ENCODE measurements around the gene PEX7. TPM values are rescaled to one million over a fixed set of nuclear protein-coding genes. Genes with fewer than 3 reads are reported as not detected.

The PEX7 gene
- total RNA-seq, 2 experiments from 2014 or later, result 2.0 to 3.4 TPM

- intact Hi-C loops (cut with DNase I, micrococcal nuclease), result no loop called here
- H3K27ac Mint-ChIP-seq, result no peak overlapping the region
- H3K9me3 Mint-ChIP-seq, result no peaks in the 10 kb centered on the region
- POLR2A ChIA-PET, result no interaction called here
- peaks cover 17% of the 10 kb centered on the region for H3K27me3 Mint-ChIP-seq
- H3K27me3 ChIP-seq (ENCODE audit: control insufficient read depth in 1 of 2, insufficient read depth in 2 of 2, low read length in 2 of 2), result peaks cover 0 to 7% of the 10 kb centered on the region in 2 experiments
- ATAC-seq (ENCODE audit: poor library complexity), result no peak
- H3K4me1 Mint-ChIP-seq (ENCODE audit: low read depth), result peaks cover 4% of the 10 kb centered on the region
- no peak overlapping the region for H3K27ac ChIP-seq (ENCODE audit: low read depth in 1 of 2, low read length in 2 of 2)
- no peaks in the 10 kb centered on the region for H3K9me3 ChIP-seq (ENCODE audit: control insufficient read depth in 1 of 2, insufficient read depth in 1 of 2, low read length in 2 of 2)
- no peak overlapping the region for H3K4me3 ChIP-seq (ENCODE audit: low read length)
- H3K36me3 Mint-ChIP-seq (ENCODE audit: low read depth), result peaks cover 55% of the 10 kb centered on the region
- no peak overlapping the region for H3K4me3 Mint-ChIP-seq
- DNase-seq, result no peak
- CTCF ChIA-PET, result no interaction called here
- H3K4me1 ChIP-seq (ENCODE audit: insufficient read depth, low read length), result no peaks in the 10 kb centered on the region
- TF ChIP-seq, protein P1, sequence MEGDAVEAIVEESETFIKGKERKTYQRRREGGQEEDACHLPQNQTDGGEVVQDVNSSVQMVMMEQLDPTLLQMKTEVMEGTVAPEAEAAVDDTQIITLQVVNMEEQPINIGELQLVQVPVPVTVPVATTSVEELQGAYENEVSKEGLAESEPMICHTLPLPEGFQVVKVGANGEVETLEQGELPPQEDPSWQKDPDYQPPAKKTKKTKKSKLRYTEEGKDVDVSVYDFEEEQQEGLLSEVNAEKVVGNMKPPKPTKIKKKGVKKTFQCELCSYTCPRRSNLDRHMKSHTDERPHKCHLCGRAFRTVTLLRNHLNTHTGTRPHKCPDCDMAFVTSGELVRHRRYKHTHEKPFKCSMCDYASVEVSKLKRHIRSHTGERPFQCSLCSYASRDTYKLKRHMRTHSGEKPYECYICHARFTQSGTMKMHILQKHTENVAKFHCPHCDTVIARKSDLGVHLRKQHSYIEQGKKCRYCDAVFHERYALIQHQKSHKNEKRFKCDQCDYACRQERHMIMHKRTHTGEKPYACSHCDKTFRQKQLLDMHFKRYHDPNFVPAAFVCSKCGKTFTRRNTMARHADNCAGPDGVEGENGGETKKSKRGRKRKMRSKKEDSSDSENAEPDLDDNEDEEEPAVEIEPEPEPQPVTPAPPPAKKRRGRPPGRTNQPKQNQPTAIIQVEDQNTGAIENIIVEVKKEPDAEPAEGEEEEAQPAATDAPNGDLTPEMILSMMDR (IDR thresholded peaks at IDR 0.05), result no peak
- H3K36me3 ChIP-seq (ENCODE audit: insufficient read depth, low read length), result peaks cover 5% of the 10 kb centered on the region
These were observed 92.6 kb downstream of the PEX7 start for GRCh38 chr6:136914947-136915346.

DNA sequence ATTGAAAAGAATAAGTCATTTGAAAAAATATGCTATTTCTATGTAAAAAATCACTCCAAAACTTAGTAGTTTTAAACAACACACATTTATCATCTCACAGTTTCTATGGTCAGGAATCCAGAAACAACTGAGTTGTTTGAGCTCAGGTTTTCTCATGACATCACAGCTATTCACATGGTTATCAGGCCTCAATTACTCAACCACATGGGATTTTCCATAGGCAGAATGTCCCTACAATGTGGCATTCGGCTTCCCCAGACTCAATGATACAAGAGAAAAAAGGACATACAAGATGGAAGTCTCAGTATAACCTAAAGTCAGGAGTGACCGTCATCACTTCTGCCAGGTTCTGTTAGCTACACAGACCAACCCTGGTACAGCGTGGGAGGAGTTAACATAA, 96.3 kb downstream of the PEX7 start:
- Histone ChIP-seq H3K27me3 (ENCODE audit: control insufficient read depth in 1 of 2, insufficient read depth in 2 of 2, low read length in 2 of 2) (peaks cover 31 to 37% of the 10 kb centered on the region in 2 experiments), H3K9me3 (ENCODE audit: control insufficient read depth in 1 of 2, insufficient read depth in 1 of 2, low read length in 2 of 2) (peaks cover 0 to 17% of the 10 kb centered on the region in 2 experiments), H3K4me3 (ENCODE audit: low read length) (no peak overlapping the region), H3K4me1 (ENCODE audit: insufficient read depth, low read length) (peaks cover 35% of the 10 kb centered on the region), H3K36me3 (ENCODE audit: insufficient read depth, low read length) (no peaks in the 10 kb centered on the region), H3K27ac (ENCODE audit: low read depth in 1 of 2, low read length in 2 of 2) (no peak overlapping the region)
- TF ChIP-seq, protein P1 (IDR thresholded peaks at IDR 0.05), result no peak
- intact Hi-C loops (cut with DNase I, micrococcal nuclease), result no loop called here
- POLR2A ChIA-PET, result no interaction called here
- ATAC-seq (ENCODE audit: poor library complexity), result no peak
- Mint-ChIP-seq H3K9me3 (no peaks in the 10 kb centered on the region), H3K4me3 (no peak overlapping the region), H3K4me1 (ENCODE audit: low read depth) (peaks cover 19% of the 10 kb centered on the region), H3K27me3 (peaks cover 40% of the 10 kb centered on the region), H3K36me3 (ENCODE audit: low read depth) (peaks cover 21% of the 10 kb centered on the region), H3K27ac (no peak overlapping the region)
- no peak for DNase-seq
- CTCF ChIA-PET, result no interaction called here

- H3K9me3 ChIP-seq (ENCODE audit: control insufficient read depth in 1 of 2, insufficient read depth in 1 of 2, low read length in 2 of 2), result peaks cover 0 to 24% of the 10 kb centered on the region in 2 experiments
- H3K4me1 ChIP-seq (ENCODE audit: insufficient read depth, low read length), result peaks cover 38% of the 10 kb centered on the region
- DNase-seq, result peak in 1 of 14 experiments; percentile 8
- no peak for ATAC-seq (ENCODE audit: poor library complexity)
- Mint-ChIP-seq H3K27me3 (peaks cover 52% of the 10 kb centered on the region), H3K27ac (no peak overlapping the region), H3K9me3 (no peaks in the 10 kb centered on the region), H3K4me3 (peak overlapping the region; percentile 84), H3K36me3 (ENCODE audit: low read depth) (peaks cover 13% of the 10 kb centered on the region), H3K4me1 (ENCODE audit: low read depth) (peaks cover 19% of the 10 kb centered on the region)
- ChIA-PET CTCF (no interaction called here), POLR2A (interaction anchor here (1.0 kb wide), 1 partner anchor 97 kb away, joined by 3 read pairs; no protein-coding TSS in a partner anchor)
- H3K4me3 ChIP-seq (ENCODE audit: low read length), result peak overlapping the region; percentile 48
- no peak overlapping the region for H3K27ac ChIP-seq (ENCODE audit: low read depth in 1 of 2, low read length in 2 of 2)
- H3K27me3 ChIP-seq (ENCODE audit: control insufficient read depth in 1 of 2, insufficient read depth in 2 of 2, low read length in 2 of 2), result peaks cover 38 to 50% of the 10 kb centered on the region in 2 experiments
- TF ChIP-seq, protein P1 (IDR thresholded peaks at IDR 0.05), result no peak
- intact Hi-C loops (cut with DNase I, micrococcal nuclease), result no loop called here
- no peaks in the 10 kb centered on the region for H3K36me3 ChIP-seq (ENCODE audit: insufficient read depth, low read length)
These were observed 97.8 kb downstream of the PEX7 start for GRCh38 chr6:136920216-136920615.

All from CD4-positive, alpha-beta T cell (primary cell).